Hepatocyte (in vitro differentiated cells): ENCODE measurements around the gene EXOC4.

ENCODE experiments used
- EZH2phosphoT487 ChIP-seq: fragments of 200-600 bp; sonication (generic); IDR thresholded peaks from one replicate; pipeline ENCODE4 v1.6.1; 2018; ENCODE audit warnings: antibody characterized with exemption, mild to moderate bottlenecking, low read depth, moderate library complexity; ENCODE audit not compliant: unreplicated experiment, severe bottlenecking
- TF ChIP-seq, protein P1 (sequence below): fragments of 200-600 bp; sonication (generic); IDR thresholded peaks from 2 replicates; pipeline ENCODE4 v1.5.1; 2016; ENCODE audit warnings: antibody characterized with exemption, mild to moderate bottlenecking; ENCODE audit not compliant: poor library complexity

DNA sequence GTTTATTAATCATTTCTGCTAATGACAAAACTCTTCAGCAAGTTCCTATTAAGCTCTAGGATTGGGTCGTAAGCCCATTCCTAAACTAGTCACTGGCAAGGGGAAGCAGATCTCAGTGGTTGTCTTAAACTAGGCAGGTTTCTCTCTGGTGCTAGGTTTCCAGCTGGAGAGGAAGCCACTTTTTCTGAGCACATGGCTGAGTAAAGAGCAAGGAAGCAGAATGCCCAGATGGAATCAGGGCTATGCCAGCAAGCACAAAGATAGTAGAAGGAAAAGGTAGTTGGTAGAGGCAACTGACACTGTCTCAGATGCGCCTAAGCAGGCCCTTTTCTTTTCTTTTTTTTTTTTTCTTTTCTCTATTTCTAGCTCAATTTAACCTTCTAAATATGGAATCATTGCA, 224.9 kb downstream of the EXOC4 start:
- no peak for TF ChIP-seq EZH2phosphoT487
- TF ChIP-seq, protein P1, sequence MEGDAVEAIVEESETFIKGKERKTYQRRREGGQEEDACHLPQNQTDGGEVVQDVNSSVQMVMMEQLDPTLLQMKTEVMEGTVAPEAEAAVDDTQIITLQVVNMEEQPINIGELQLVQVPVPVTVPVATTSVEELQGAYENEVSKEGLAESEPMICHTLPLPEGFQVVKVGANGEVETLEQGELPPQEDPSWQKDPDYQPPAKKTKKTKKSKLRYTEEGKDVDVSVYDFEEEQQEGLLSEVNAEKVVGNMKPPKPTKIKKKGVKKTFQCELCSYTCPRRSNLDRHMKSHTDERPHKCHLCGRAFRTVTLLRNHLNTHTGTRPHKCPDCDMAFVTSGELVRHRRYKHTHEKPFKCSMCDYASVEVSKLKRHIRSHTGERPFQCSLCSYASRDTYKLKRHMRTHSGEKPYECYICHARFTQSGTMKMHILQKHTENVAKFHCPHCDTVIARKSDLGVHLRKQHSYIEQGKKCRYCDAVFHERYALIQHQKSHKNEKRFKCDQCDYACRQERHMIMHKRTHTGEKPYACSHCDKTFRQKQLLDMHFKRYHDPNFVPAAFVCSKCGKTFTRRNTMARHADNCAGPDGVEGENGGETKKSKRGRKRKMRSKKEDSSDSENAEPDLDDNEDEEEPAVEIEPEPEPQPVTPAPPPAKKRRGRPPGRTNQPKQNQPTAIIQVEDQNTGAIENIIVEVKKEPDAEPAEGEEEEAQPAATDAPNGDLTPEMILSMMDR: no peak
